ENCODE data around the gene RPL35.

RPL35 gene

DNA sequence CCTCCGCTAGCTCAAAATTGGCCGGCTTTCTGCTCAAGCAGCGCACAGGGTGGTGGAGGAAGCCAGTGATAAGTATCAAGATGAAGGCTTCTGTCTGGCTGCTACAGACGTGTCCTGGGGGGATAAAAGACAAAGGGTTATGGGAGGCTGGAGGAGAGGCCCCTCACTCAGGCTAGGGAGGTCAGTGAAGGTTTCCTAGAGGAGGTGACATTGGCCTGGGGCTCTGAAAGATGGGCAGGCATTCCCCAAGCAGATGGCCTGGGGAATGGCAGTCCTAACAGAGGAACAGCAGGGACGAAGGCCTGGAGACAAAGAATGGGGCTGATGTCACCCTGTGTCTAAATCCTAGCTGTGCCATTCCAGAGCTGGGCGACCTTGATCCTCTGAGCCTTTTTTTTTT, 52.5 kb downstream of the RPL35 start:
- H3K4me3 ChIP-seq (ENCODE audit: low read length) = no peak overlapping the region
- no peak for TF ChIP-seq CTCF (conservative IDR thresholded peaks at IDR 0.05; ENCODE audit: low read depth, low read length)
- DNase-seq (ENCODE audit: low read depth) = no peak

DNA sequence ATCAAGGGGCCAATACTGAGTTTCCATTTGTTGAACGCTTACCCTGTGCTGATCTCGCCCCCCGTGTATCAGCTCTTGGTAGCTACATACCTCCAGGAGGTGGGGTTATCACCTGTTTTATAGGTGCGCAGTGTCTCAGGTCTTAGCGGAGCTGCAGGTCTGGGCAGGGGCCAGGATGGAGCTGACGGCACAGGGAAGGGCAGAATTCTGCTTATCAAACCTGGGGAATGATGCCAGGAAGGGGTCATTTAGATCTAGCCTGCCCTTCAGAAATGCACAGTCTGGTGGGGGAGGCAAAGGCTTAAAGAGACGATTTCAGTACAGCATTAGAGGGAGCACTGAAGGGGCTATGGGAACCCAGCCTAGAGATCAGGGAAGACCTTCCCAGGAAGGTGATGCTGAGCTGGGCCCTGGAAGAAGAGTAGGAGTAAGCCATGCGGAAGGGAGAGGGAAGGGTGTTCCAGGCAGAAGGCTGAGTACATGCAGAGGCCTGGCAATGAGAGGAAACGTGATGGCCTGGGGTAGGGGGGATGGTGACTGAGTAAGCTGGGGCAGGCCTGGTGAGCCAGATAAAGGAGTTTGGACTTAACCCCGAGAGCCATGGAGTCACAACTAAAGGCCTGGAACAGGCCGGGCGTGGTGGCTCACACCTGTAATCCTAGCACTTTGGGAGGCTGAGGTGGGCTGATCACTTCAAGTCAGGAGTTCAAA, 53.4 kb downstream of the RPL35 start:
- H3K4me3 ChIP-seq (ENCODE audit: low read length) = no peak overlapping the region
- DNase-seq (ENCODE audit: low read depth) = no peak
- TF ChIP-seq CTCF (conservative IDR thresholded peaks at IDR 0.05; ENCODE audit: low read depth, low read length) = no peak

Data from retinal pigment epithelial cell (primary cell).